Adrenal gland (tissue), 12 donors: ENCODE results near the gene THUMPD3. TPM values are rescaled to one million over a fixed set of nuclear protein-coding genes. Genes with fewer than 3 reads are reported as not detected.

ENCODE experiments used
- DNase-seq, 7 donors: peaks; one replicate each; pipeline ENCODE4 v3.0.0-alpha.2; 2019 to 2020
- H3K27ac ChIP-seq, 5 donors: fragments of 200-600 bp; sonication (generic) in 4 of 5; 1 replicate in 3 of 5; 2 replicates in 2 of 5; pipeline versions ENCODE4 v1.5.1 to v1.8.0; 2016 to 2020; ENCODE audit warnings: mild to moderate bottlenecking in 1 of 5
- H3K27me3 ChIP-seq: fragments of 200-600 bp; 2 replicates; pipeline ENCODE4 v1.8.0; 2021
- H3K36me3 ChIP-seq, 2 donors: fragments of 200-600 bp; replicated peaks in 1 of 2; 1 replicate in 1 of 2; 2 replicates in 1 of 2; pipeline versions ENCODE4 v1.5.1 to v1.8.0; 2018 to 2022
- H3K4me1 ChIP-seq, 2 donors: fragments of 200-600 bp; replicated peaks in 1 of 2; 1 replicate in 1 of 2; 2 replicates in 1 of 2; pipeline versions ENCODE4 v1.5.1 to v1.8.0; 2018 to 2021
- H3K4me3 ChIP-seq, 4 donors: fragments of 200-600 bp; sonication (generic) in 3 of 4; one replicate each; pipeline ENCODE4 v1.5.1; 2016 to 2018
- H3K9me3 ChIP-seq, 3 donors: fragments of 200-600 bp; sonication (generic) in 1 of 3; replicated peaks in 1 of 3; 1 replicate in 2 of 3; 2 replicates in 1 of 3; pipeline versions ENCODE4 v1.5.1 to v1.8.0; 2016 to 2021
- POLR2A ChIP-seq, 2 donors: fragments of 450-650 bp; IDR thresholded peaks; one replicate each; pipeline ENCODE4 v1.6.1; 2017; ENCODE audit warnings: antibody characterized with exemption in 2 of 2, mild to moderate bottlenecking in 2 of 2, moderate library complexity in 1 of 2
- WGBS, 4 donors: extraction: QIAGEN DNeasy Blood & Tissue Kit in 2 of 4; methylation state at CpG; one replicate each; pipeline versions ENCODE4 v1.1.5 to v1.1.7; 2013 to 2017; 5-methylcytosine and 5-hydroxymethylcytosine counted together
- intact Hi-C, 2 donors: fragments of 100-400 bp; cut with DNase I; formaldehyde crosslinking; loops; one replicate each; pipeline versions ENCODE4 v1.14.1 to v1.15.0; 2022 to 2023
- polyA plus RNA-seq, 3 donors: library from polyadenylated mRNA; stranded (reverse); fragments of 200-250 nt in 2 of 3; fragments of 350-450 nt in 1 of 3; fragmentation: Illumina TruSeq in 1 of 3; extraction: RNeasy Lipid Tissue Mini Kit (QIAGEN cat#74804) in 1 of 3; gene quantifications; one replicate each; pipeline ENCODE4 v1.2.3, GENCODE V29; 2013 to 2014
- total RNA-seq, 9 donors: library from RNA; depleted of rRNA in 4 of 9; stranded (reverse); fragments of >200 nt in 4 of 9; fragments of 120-200 nt in 1 of 9; fragmentation: NEBNext Ultra II Directional in 1 of 9; extraction: Animal tissue kit (Norgen Biotek cat#: 25700) in 1 of 9; gene quantifications; one replicate each; pipeline versions ENCODE4 v1.1.0 to v1.2.4, GENCODE V29; 2013 to 2023
- TF ChIP-seq, protein P1 (sequence below), 6 experiments: fragments of 450-650 bp in 4 of 6; fragments of 200-600 bp in 2 of 6; sonication (generic) in 1 of 6; IDR thresholded peaks; 1 replicate in 5 of 6; 2 replicates in 1 of 6; pipeline versions ENCODE4 v1.5.1 to v1.8.0; 2016 to 2021; ENCODE audit warnings: antibody characterized with exemption in 6 of 6, mild to moderate bottlenecking in 2 of 6, moderate library complexity in 1 of 6
- donor health status: healthy with polysubstance abuse.
- donor health status: Bipolar disorder and iron deficiency.
- donor health status: DM: yes; HTN: yes; CAD: no.
- donor health status: DM: no; HTN: no; CAD: no.
- donor health status: DM: no; HTN: no; CAD: no.
- donor health status: DM: yes; HTN: yes; CAD: no.

The THUMPD3 gene
- total and polyA plus RNA-seq, 12 donors: 20.1 to 84.3 (median 42.8) TPM

DNA sequence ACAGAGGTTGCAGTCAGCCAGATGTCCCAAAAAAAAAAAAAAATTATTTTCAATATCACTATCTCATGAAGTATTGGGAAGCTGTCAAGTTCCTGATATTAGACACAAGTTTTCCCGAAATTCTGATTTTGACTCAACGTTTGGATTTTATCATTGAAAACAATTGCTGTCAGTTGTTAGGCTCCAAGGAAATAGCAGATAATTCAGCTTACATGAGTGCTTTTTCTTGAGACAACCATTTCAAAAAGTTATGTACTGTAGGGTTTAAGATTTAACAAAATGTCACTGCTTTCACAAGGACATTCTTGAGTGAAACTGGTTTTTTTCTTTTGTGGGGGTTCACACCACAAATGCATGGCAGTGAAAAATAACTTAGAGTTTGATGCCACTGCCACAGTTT, 25.3 kb downstream of the THUMPD3 start:
- Histone ChIP-seq H3K4me1 (peaks cover 9 to 31% of the 10 kb centered on the region in 2 donors), H3K9me3 (no peaks in the 10 kb centered on the region), H3K4me3 (no peak overlapping the region), H3K36me3 (peaks cover 0 to 82% of the 10 kb centered on the region in 2 donors), H3K27ac (no peak overlapping the region), H3K27me3 (no peaks in the 10 kb centered on the region)
- DNase-seq: no peak
- intact Hi-C loops: no loop called here
- no peak for TF ChIP-seq POLR2A (IDR thresholded peaks at IDR 0.05)
- TF ChIP-seq, protein P1, sequence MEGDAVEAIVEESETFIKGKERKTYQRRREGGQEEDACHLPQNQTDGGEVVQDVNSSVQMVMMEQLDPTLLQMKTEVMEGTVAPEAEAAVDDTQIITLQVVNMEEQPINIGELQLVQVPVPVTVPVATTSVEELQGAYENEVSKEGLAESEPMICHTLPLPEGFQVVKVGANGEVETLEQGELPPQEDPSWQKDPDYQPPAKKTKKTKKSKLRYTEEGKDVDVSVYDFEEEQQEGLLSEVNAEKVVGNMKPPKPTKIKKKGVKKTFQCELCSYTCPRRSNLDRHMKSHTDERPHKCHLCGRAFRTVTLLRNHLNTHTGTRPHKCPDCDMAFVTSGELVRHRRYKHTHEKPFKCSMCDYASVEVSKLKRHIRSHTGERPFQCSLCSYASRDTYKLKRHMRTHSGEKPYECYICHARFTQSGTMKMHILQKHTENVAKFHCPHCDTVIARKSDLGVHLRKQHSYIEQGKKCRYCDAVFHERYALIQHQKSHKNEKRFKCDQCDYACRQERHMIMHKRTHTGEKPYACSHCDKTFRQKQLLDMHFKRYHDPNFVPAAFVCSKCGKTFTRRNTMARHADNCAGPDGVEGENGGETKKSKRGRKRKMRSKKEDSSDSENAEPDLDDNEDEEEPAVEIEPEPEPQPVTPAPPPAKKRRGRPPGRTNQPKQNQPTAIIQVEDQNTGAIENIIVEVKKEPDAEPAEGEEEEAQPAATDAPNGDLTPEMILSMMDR (IDR thresholded peaks at IDR 0.05): no peak
- WGBS, 4 donors: 75 to 86% (median 83%) methylated on average over 2 of the region's 2 CpGs

DNA sequence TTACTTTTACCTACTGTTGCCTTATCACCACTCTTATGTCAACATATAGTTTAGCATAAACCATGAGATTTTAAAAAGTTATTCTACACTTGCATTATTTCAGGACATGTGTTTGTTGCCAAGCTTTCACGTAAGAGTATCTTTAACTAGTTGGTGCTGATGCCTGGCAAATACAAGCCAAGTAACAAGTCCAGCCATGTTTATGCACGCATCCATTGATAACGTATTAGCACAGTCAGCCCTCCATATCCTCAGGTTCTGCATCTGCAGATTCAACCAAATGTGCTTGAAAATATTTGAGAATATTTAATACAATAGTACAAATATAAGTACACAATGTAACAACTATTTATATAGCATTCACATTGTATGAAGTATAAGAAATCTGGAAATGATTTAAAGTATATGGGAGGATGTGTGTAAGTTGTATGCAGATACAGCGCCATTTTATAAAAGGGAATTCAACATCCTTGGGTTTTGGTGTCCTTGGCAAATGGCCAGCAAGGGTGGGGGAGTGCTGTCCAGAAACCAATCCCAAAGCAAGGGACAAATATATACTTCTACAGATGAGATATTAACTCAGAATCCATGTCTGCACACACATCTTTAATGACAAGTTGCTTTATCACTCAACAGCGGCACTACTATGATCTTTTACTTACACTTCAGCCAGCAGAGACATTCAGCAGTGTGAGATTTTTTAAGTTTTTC, 25.9 kb downstream of the THUMPD3 start:
- intact Hi-C loops: no loop called here
- Histone ChIP-seq H3K36me3 (peaks cover 0 to 82% of the 10 kb centered on the region in 2 donors), H3K4me3 (no peak overlapping the region), H3K27ac (no peak overlapping the region), H3K4me1 (peaks cover 9 to 34% of the 10 kb centered on the region in 2 donors), H3K27me3 (no peaks in the 10 kb centered on the region), H3K9me3 (no peaks in the 10 kb centered on the region)
- TF ChIP-seq, protein P1 (IDR thresholded peaks at IDR 0.05): no peak
- no peak for TF ChIP-seq POLR2A (IDR thresholded peaks at IDR 0.05)
- 88 to 92% (median 91%) methylated on average over 5 of the region's 5 CpGs for WGBS, 4 donors
- DNase-seq: no peak

DNA sequence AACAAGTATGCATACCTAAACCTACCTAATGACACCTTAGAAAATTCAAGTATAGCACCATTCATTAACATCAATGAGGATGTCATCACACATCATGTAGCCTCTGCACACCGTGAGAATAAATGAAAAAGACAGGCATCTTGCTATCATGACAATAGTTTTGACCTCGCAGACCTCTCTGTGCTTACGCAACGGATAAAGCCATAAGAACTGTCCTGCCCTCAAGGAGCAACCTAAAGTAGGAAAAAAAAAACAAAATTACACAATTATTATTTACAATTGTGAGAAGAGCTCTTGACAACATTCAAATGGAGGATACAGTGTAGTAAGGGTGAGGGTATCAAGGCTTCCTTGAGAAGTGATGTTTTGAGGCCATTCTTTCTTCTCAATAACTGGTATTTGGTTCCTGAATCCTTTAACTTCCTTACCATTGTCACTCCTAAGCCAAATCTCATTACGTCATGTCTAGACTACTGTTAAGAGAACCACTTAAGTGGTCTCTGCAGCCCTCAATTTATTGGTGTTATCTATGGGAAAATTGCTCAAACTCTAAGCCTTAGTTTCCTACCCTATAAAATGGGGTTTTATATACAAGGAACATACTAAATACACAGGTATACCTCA, 27.5 kb downstream of the THUMPD3 start:
- Histone ChIP-seq H3K27me3 (no peaks in the 10 kb centered on the region), H3K9me3 (no peaks in the 10 kb centered on the region), H3K27ac (no peak overlapping the region), H3K4me3 (no peak overlapping the region), H3K36me3 (peaks cover 0 to 66% of the 10 kb centered on the region in 2 donors), H3K4me1 (peaks cover 12 to 51% of the 10 kb centered on the region in 2 donors)
- intact Hi-C loops: loop anchor here in 1 of 2 donors (5.0 kb wide), 2 partner anchors 37 to 52 kb away; no protein-coding TSS in a partner anchor
- 89 to 94% (median 90%) methylated on average over 5 of the region's 5 CpGs for WGBS, 4 donors
- TF ChIP-seq, protein P1 (IDR thresholded peaks at IDR 0.05): no peak
- no peak for TF ChIP-seq POLR2A (IDR thresholded peaks at IDR 0.05)
- no peak for DNase-seq

DNA sequence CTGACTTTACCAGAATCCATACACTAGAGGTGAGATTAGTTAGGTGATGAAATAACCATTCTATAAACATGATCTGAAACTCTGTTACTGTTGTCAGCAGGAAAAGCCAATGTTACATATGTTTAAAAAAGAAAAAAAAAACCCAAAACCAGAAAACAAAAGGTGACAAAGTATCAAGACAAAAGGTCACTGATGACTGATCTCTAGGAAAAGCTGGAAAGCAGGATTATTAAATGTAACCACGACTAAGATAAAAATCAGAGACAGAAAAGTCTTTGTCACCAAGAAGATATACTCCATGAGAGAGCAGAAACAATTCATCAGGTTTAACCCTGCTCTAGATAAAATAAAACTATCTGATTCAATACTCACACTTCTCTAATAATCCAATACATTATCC, 29.2 kb downstream of the THUMPD3 start:
- TF ChIP-seq, protein P1 (IDR thresholded peaks at IDR 0.05): no peak
- TF ChIP-seq POLR2A (IDR thresholded peaks at IDR 0.05): no peak
- H3K27me3 ChIP-seq: no peaks in the 10 kb centered on the region
- H3K27ac ChIP-seq: peak overlapping the region in 1 of 5 donors; percentile 20
- whole genome bisulfite sequencing, 4 donors: 0 to 12% (median 8%) methylated on average over 1 of the region's 1 CpG
- no peak overlapping the region for H3K4me3 ChIP-seq
- H3K36me3 ChIP-seq: peaks cover 0 to 54% of the 10 kb centered on the region in 2 donors
- no peak for DNase-seq
- peaks cover 15 to 54% of the 10 kb centered on the region in 2 donors for H3K4me1 ChIP-seq
- intact Hi-C loops: loop anchor here in 1 of 2 donors (5.0 kb wide), 2 partner anchors 35 to 50 kb away; no protein-coding TSS in a partner anchor
- no peaks in the 10 kb centered on the region for H3K9me3 ChIP-seq
